ENCODE measurements around the gene IPO13.

IPO13 gene

GRCh38 chr1:43994071-43994470 is 47.3 kb downstream of the IPO13 start:
- TF ChIP-seq CTCF (IDR thresholded peaks at IDR 0.05; ENCODE audit: borderline replicate concordance, insufficient read depth, low read depth, low read length), result no peak
- no peak overlapping the region for H3K4me3 ChIP-seq (ENCODE audit: low read depth, low read length)

- peak; percentile 57; the same call in 1 of the 2 replicates for TF ChIP-seq CTCF (IDR thresholded peaks at IDR 0.05; ENCODE audit: borderline replicate concordance, insufficient read depth, low read depth, low read length)
- no peak overlapping the region for H3K4me3 ChIP-seq (ENCODE audit: low read depth, low read length)
These were observed 48.3 kb downstream of the IPO13 start for GRCh38 chr1:43994794-43995790.

- H3K4me3 ChIP-seq (ENCODE audit: low read depth, low read length), result no peak overlapping the region
- no peak for TF ChIP-seq CTCF (IDR thresholded peaks at IDR 0.05; ENCODE audit: borderline replicate concordance, insufficient read depth, low read depth, low read length)
These were observed 49.4 kb downstream of the IPO13 start for GRCh38 chr1:43995984-43996732.

GRCh38 chr1:43996733-43997115 is 50.0 kb downstream of the IPO13 start:
- no peak for TF ChIP-seq CTCF (IDR thresholded peaks at IDR 0.05; ENCODE audit: borderline replicate concordance, insufficient read depth, low read depth, low read length)
- H3K4me3 ChIP-seq (ENCODE audit: low read depth, low read length), result no peak overlapping the region

- no peak for TF ChIP-seq CTCF (IDR thresholded peaks at IDR 0.05; ENCODE audit: borderline replicate concordance, insufficient read depth, low read depth, low read length)
- no peak overlapping the region for H3K4me3 ChIP-seq (ENCODE audit: low read depth, low read length)
These were observed 50.7 kb downstream of the IPO13 start for GRCh38 chr1:43997295-43997999.

- H3K4me3 ChIP-seq (ENCODE audit: low read depth, low read length), result no peak overlapping the region
- no peak for TF ChIP-seq CTCF (IDR thresholded peaks at IDR 0.05; ENCODE audit: borderline replicate concordance, insufficient read depth, low read depth, low read length)
These were observed 51.2 kb downstream of the IPO13 start for GRCh38 chr1:43998000-43998378.

All from GM12875 (cell line).